Thymus (tissue), 11 donors: Measurements from ENCODE around the gene CD86. TPM values are rescaled to one million over a fixed set of nuclear protein-coding genes. Genes with fewer than 3 reads are reported as not detected.

Experiments used
- DNase-seq, 9 donors: peaks; one replicate each; pipeline ENCODE4 v3.0.0-alpha.2; 2013; ENCODE audit warnings: low spot score in 9 of 9, low read depth in 6 of 9, missing footprints in 1 of 9
- H3K27ac ChIP-seq, 2 donors: one replicate each; pipeline ENCODE4 v1.5.1; 2013; ENCODE audit warnings: control low read depth in 1 of 2, low read depth in 1 of 2, low read length in 1 of 2, mild to moderate bottlenecking in 1 of 2, moderate library complexity in 1 of 2
- H3K27me3 ChIP-seq, 2 donors: one replicate each; pipeline ENCODE4 v1.5.1; 2013; ENCODE audit warnings: low read length in 1 of 2; ENCODE audit not compliant: control insufficient read depth in 2 of 2, insufficient read depth in 1 of 2
- H3K36me3 ChIP-seq, 2 donors: one replicate each; pipeline ENCODE4 v1.5.1; 2013; ENCODE audit warnings: low read length in 1 of 2, mild to moderate bottlenecking in 1 of 2, moderate library complexity in 1 of 2; ENCODE audit not compliant: control insufficient read depth in 2 of 2, insufficient read depth in 2 of 2
- H3K4me1 ChIP-seq, 2 donors: one replicate each; pipeline ENCODE4 v1.5.1; 2013; ENCODE audit warnings: low read length in 2 of 2; ENCODE audit not compliant: control insufficient read depth in 2 of 2, insufficient read depth in 2 of 2
- H3K4me3 ChIP-seq, 2 donors: one replicate each; pipeline ENCODE4 v1.5.1; 2013; ENCODE audit warnings: low read length in 2 of 2, control low read depth in 1 of 2, mild to moderate bottlenecking in 1 of 2
- H3K9me3 ChIP-seq, 2 donors: one replicate each; pipeline ENCODE4 v1.5.1; 2013; ENCODE audit warnings: low read length in 1 of 2, mild to moderate bottlenecking in 1 of 2; ENCODE audit not compliant: control insufficient read depth in 2 of 2, insufficient read depth in 1 of 2
- WGBS: extraction: QIAGEN DNeasy Blood & Tissue Kit; methylation state at CpG from one replicate; pipeline ENCODE4 v1.1.7; 2013; 5-methylcytosine and 5-hydroxymethylcytosine counted together
- polyA plus RNA-seq: library from polyadenylated mRNA; stranded (reverse); fragments of 200-250 nt; gene quantifications from one replicate; pipeline ENCODE4 v1.2.3, GENCODE V29; 2013
- total RNA-seq: library from RNA; stranded (reverse); fragments of 120-200 nt; gene quantifications from one replicate; pipeline ENCODE4 v1.2.4, GENCODE V29; 2013
- donor health status: healthy.

CD86 gene
- total and polyA plus RNA-seq, 2 donors, result 13.8 to 18.0 TPM

GRCh38 chr3:122067214-122067550, 12.0 kb downstream of the CD86 start:
- no peaks in the 10 kb centered on the region for H3K27me3 ChIP-seq
- H3K4me3 ChIP-seq, result no peak overlapping the region
- no peaks in the 10 kb centered on the region for H3K4me1 ChIP-seq
- no peak overlapping the region for H3K27ac ChIP-seq
- WGBS, result 75% methylated on average over 5 of the region's 5 CpGs
- no peaks in the 10 kb centered on the region for H3K9me3 ChIP-seq
- no peak for DNase-seq
- no peaks in the 10 kb centered on the region for H3K36me3 ChIP-seq

- H3K9me3 ChIP-seq, result no peaks in the 10 kb centered on the region
- no peak overlapping the region for H3K4me3 ChIP-seq
- H3K27ac ChIP-seq, result no peak overlapping the region
- H3K4me1 ChIP-seq, result no peaks in the 10 kb centered on the region
- H3K36me3 ChIP-seq, result no peaks in the 10 kb centered on the region
- WGBS, result 83% methylated on average over 2 of the region's 2 CpGs
- no peaks in the 10 kb centered on the region for H3K27me3 ChIP-seq
- DNase-seq, result no peak
Measured at GRCh38 chr3:122067588-122068240, 12.6 kb downstream of the CD86 start.

GRCh38 chr3:122074621-122075265, 19.6 kb downstream of the CD86 start:
- H3K36me3 ChIP-seq, result no peaks in the 10 kb centered on the region
- H3K27me3 ChIP-seq, result no peaks in the 10 kb centered on the region
- no peaks in the 10 kb centered on the region for H3K9me3 ChIP-seq
- DNase-seq, result no peak
- no peak overlapping the region for H3K27ac ChIP-seq
- no peak overlapping the region for H3K4me3 ChIP-seq
- WGBS, result 74% methylated on average over 6 of the region's 6 CpGs
- no peaks in the 10 kb centered on the region for H3K4me1 ChIP-seq

GRCh38 chr3:122076491-122077292, 21.5 kb downstream of the CD86 start:
- Histone ChIP-seq H3K27ac (no peak overlapping the region), H3K9me3 (no peaks in the 10 kb centered on the region), H3K4me1 (no peaks in the 10 kb centered on the region), H3K27me3 (no peaks in the 10 kb centered on the region), H3K4me3 (no peak overlapping the region), H3K36me3 (no peaks in the 10 kb centered on the region)
- DNase-seq, result no peak
- 79% methylated on average over 4 of the region's 4 CpGs for WGBS

- H3K36me3 ChIP-seq, result no peaks in the 10 kb centered on the region
- H3K9me3 ChIP-seq, result no peaks in the 10 kb centered on the region
- 47% methylated on average over 9 of the region's 9 CpGs for WGBS
- H3K4me3 ChIP-seq, result no peak overlapping the region
- H3K4me1 ChIP-seq, result no peaks in the 10 kb centered on the region
- H3K27me3 ChIP-seq, result no peaks in the 10 kb centered on the region
- no peak for DNase-seq
- H3K27ac ChIP-seq, result peak overlapping the region in 1 of 2 donors; percentile 56
Measured at GRCh38 chr3:122077293-122078234, 22.4 kb downstream of the CD86 start.

- WGBS, result 83% methylated on average over 8 of the region's 8 CpGs
- Histone ChIP-seq H3K9me3 (no peaks in the 10 kb centered on the region), H3K4me1 (no peaks in the 10 kb centered on the region), H3K27ac (no peak overlapping the region), H3K4me3 (no peak overlapping the region), H3K36me3 (no peaks in the 10 kb centered on the region), H3K27me3 (no peaks in the 10 kb centered on the region)
- DNase-seq, result no peak
Measured at GRCh38 chr3:122078235-122078935, 23.2 kb downstream of the CD86 start.

GRCh38 chr3:122079524-122080206, 24.5 kb downstream of the CD86 start:
- H3K4me1 ChIP-seq, result no peaks in the 10 kb centered on the region
- H3K27ac ChIP-seq, result no peak overlapping the region
- H3K36me3 ChIP-seq, result no peaks in the 10 kb centered on the region
- 98% methylated on average over 8 of the region's 8 CpGs for WGBS
- H3K4me3 ChIP-seq, result no peak overlapping the region
- H3K9me3 ChIP-seq, result no peaks in the 10 kb centered on the region
- no peaks in the 10 kb centered on the region for H3K27me3 ChIP-seq
- DNase-seq, result no peak

- no peaks in the 10 kb centered on the region for H3K36me3 ChIP-seq
- no peaks in the 10 kb centered on the region for H3K4me1 ChIP-seq
- DNase-seq, result no peak
- H3K9me3 ChIP-seq, result no peaks in the 10 kb centered on the region
- no peak overlapping the region for H3K27ac ChIP-seq
- no peak overlapping the region for H3K4me3 ChIP-seq
- no peaks in the 10 kb centered on the region for H3K27me3 ChIP-seq
- WGBS, result 97% methylated on average over 9 of the region's 9 CpGs
Measured at GRCh38 chr3:122080207-122080587, 25.0 kb downstream of the CD86 start.
